ENCODE data around the gene MRNIP.

GRCh38 chr5:179820127-179820482 lies 38.5 kb downstream of the MRNIP start:
- TF ChIP-seq CTCF (IDR thresholded peaks at IDR 0.05) = no peak
- TF ChIP-seq POLR2A (IDR thresholded peaks at IDR 0.05) = no peak

All from body of pancreas (tissue), 4 donors.